Heart left ventricle (tissue), 13 donors: Measurements from ENCODE around the gene STON2.

Experiments used
- POLR2A ChIP-seq, 2 donors: fragments of 450-650 bp; IDR thresholded peaks; one replicate each; pipeline ENCODE4 v1.6.1; 2017; ENCODE audit warnings: antibody characterized with exemption in 2 of 2, mild to moderate bottlenecking in 2 of 2, moderate library complexity in 2 of 2
- TF ChIP-seq, protein P1 (sequence below), 12 donors: fragments of 200-600 bp; sonication (generic) in 4 of 12; IDR thresholded peaks; one replicate each; pipeline versions ENCODE4 v1.5.0 to v1.8.0; 2018 to 2022; ENCODE audit warnings: antibody characterized with exemption in 12 of 12, mild to moderate bottlenecking in 5 of 12
- donor health status: ischemic (EF 13 %, LVEDD 7.1; RV severe dilation, severe dysfunction).
- donor health status: DM: no; HTN: yes; CAD: no.
- donor health status: DM: no; HTN: no; CAD: no.
- donor health status: ischemic (EF 25% LVEDD 6.9; RV normal size, moderate dysfunction).
- donor health status: ischemic (EF 25% LVEDD 5.7; RV mildly dilated, moderate dysfunction).
- donor health status: ischemic (EF 35%, LVEDD 5.7; RV mildly dilated, moderate dysfunction).
- donor health status: nonischemic (EF 11% LVEDD 7.7; RV severe dilation, severe dysfunction).
- donor health status: DM: yes; HTN: yes; CAD: no.
- donor health status: PGD.
- donor health status: ischemic (EF 29% LVEDD 5.4; RV normal size, mild dysfunction).
- donor health status: nonischemic (EF 23%, LVEDD 6.1; RV moderate dilation, normal function).

- TF ChIP-seq, protein P1, sequence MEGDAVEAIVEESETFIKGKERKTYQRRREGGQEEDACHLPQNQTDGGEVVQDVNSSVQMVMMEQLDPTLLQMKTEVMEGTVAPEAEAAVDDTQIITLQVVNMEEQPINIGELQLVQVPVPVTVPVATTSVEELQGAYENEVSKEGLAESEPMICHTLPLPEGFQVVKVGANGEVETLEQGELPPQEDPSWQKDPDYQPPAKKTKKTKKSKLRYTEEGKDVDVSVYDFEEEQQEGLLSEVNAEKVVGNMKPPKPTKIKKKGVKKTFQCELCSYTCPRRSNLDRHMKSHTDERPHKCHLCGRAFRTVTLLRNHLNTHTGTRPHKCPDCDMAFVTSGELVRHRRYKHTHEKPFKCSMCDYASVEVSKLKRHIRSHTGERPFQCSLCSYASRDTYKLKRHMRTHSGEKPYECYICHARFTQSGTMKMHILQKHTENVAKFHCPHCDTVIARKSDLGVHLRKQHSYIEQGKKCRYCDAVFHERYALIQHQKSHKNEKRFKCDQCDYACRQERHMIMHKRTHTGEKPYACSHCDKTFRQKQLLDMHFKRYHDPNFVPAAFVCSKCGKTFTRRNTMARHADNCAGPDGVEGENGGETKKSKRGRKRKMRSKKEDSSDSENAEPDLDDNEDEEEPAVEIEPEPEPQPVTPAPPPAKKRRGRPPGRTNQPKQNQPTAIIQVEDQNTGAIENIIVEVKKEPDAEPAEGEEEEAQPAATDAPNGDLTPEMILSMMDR (IDR thresholded peaks at IDR 0.05) = no peak
- TF ChIP-seq POLR2A (IDR thresholded peaks at IDR 0.05) = no peak
These were observed 68.7 kb downstream of the STON2 start for GRCh38 chr14:81331229-81332021.
